HS-27A (cell line): Measurements from ENCODE around the gene RNASE1.
"Not testable (repeated sequence)": the region's sequence is repeated elsewhere in the genome, so short reads cannot be mapped to it uniquely, and the experiment has no call there.

ENCODE experiments used
- DNase-seq: peaks from one replicate; pipeline ENCODE4 v3.0.0-alpha.2; 2012; ENCODE audit warnings: low read depth, missing footprints

RNASE1 gene

DNA sequence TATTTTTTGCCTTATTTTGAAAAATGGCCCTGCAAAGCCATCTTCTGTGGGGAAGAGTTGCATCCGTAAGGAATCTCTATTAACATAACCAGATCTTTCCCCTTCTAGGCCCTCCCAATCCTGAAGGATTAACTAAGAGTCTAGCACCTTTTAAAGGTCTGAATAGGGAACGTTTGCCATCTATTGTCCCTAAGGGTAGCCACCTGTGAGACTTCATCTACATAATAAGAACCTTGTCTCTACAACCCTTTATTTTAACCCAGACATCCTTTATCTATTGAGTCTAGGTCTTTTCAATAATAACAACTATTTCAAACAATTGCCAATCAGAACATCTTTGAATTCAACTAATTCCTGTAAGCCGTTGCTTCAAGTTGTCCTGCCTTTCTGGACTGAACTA, 30.0 kb downstream of the RNASE1 start:
- no peak for DNase-seq

DNA sequence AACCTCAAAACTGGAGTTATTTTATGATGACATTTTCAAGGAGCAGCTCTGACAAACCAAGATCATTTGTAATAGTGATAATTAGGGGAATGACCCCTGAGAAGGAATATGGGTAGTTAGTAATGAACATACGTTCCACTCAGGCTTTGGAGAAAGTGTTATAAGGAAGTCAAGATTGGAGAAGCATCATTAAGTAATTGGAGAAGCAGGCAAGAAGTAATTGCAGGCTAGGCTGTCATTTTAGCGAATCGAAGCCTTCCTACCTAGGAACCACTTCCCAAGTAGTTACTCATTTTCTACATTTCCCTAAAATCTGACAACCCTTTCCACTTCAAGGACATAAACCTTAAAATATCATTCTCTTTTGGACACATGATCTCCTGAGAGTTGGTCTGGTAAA, 33.2 kb downstream of the RNASE1 start:
- no peak for DNase-seq

- no peak for DNase-seq
Observed at GRCh38 chr14:20768593-20768892, 34.1 kb downstream of the RNASE1 start.

GRCh38 chr14:20760950-20761349, 41.7 kb downstream of the RNASE1 start:
- no peak for DNase-seq

GRCh38 chr14:20759465-20759864, 43.2 kb downstream of the RNASE1 start:
- DNase-seq = not testable (repeated sequence)

- no peak for DNase-seq
Observed at GRCh38 chr14:20757965-20758364, 44.7 kb downstream of the RNASE1 start.

GRCh38 chr14:20755037-20755436, 47.6 kb downstream of the RNASE1 start:
- DNase-seq = no peak

GRCh38 chr14:20754308-20754707, 48.3 kb downstream of the RNASE1 start:
- DNase-seq = no peak

- DNase-seq = no peak
Observed at GRCh38 chr14:20751963-20752562, 50.6 kb downstream of the RNASE1 start.
